Measurements from ENCODE around the gene STAT5A. TPM values are rescaled to one million over a fixed set of nuclear protein-coding genes. Genes with fewer than 3 reads are reported as not detected.
"Not testable (repeated sequence)": the region's sequence is repeated elsewhere in the genome, so short reads cannot be mapped to it uniquely, and the experiment has no call there.

STAT5A gene
- total RNA-seq, 2 experiments from 2014 or later: 141 to 150 TPM

- Histone ChIP-seq H3K9me3 (ENCODE audit: control insufficient read depth in 1 of 2, insufficient read depth in 1 of 2, low read length in 2 of 2) (no peaks in the 10 kb centered on the region), H3K27ac (ENCODE audit: low read depth in 1 of 2, low read length in 2 of 2) (no peak overlapping the region), H3K4me3 (ENCODE audit: low read length) (no peak overlapping the region), H3K27me3 (ENCODE audit: control insufficient read depth in 1 of 2, insufficient read depth in 2 of 2, low read length in 2 of 2) (no peaks in the 10 kb centered on the region), H3K4me1 (ENCODE audit: insufficient read depth, low read length) (peaks cover 39% of the 10 kb centered on the region), H3K36me3 (ENCODE audit: insufficient read depth, low read length) (peaks cover 7% of the 10 kb centered on the region)
- no peak for TF ChIP-seq CTCF (IDR thresholded peaks at IDR 0.05)
- intact Hi-C loops (cut with DNase I, micrococcal nuclease): no loop called here
- DNase-seq (no peak), ATAC-seq (ENCODE audit: poor library complexity) (no peak)
- Mint-ChIP-seq H3K27me3 (no peaks in the 10 kb centered on the region), H3K36me3 (ENCODE audit: low read depth) (peaks cover 6% of the 10 kb centered on the region), H3K4me1 (ENCODE audit: low read depth) (peaks cover 55% of the 10 kb centered on the region), H3K9me3 (no peaks in the 10 kb centered on the region), H3K4me3 (no peak overlapping the region), H3K27ac (peak overlapping the region; percentile 52)
- POLR2A ChIA-PET: interaction anchor here (0.7 kb wide), 1 partner anchor 54 kb away, joined by 3 read pairs; no protein-coding TSS in a partner anchor
- CTCF ChIA-PET: no interaction called here
Observed at GRCh38 chr17:42241871-42242270, 46.4 kb upstream of the STAT5A start.

- peaks cover 7% of the 10 kb centered on the region for H3K36me3 ChIP-seq (ENCODE audit: insufficient read depth, low read length)
- peaks cover 8% of the 10 kb centered on the region for H3K36me3 Mint-ChIP-seq (ENCODE audit: low read depth)
- no peak overlapping the region for H3K4me3 ChIP-seq (ENCODE audit: low read length)
- H3K4me1 ChIP-seq (ENCODE audit: insufficient read depth, low read length): peaks cover 47% of the 10 kb centered on the region
- no peak for DNase-seq
- H3K9me3 ChIP-seq (ENCODE audit: control insufficient read depth in 1 of 2, insufficient read depth in 1 of 2, low read length in 2 of 2): no peaks in the 10 kb centered on the region
- intact Hi-C loops (cut with DNase I, micrococcal nuclease): no loop called here
- no peak overlapping the region for H3K4me3 Mint-ChIP-seq
- peak overlapping the region; percentile 54 for H3K27ac Mint-ChIP-seq
- H3K27me3 Mint-ChIP-seq: no peaks in the 10 kb centered on the region
- H3K4me1 Mint-ChIP-seq (ENCODE audit: low read depth): peaks cover 61% of the 10 kb centered on the region
- H3K27ac ChIP-seq (ENCODE audit: low read depth in 1 of 2, low read length in 2 of 2): no peak overlapping the region
- POLR2A ChIA-PET: interaction anchor here (0.6 kb wide), 1 partner anchor 125 kb away, joined by 3 read pairs; no protein-coding TSS in a partner anchor
- no peaks in the 10 kb centered on the region for H3K27me3 ChIP-seq (ENCODE audit: control insufficient read depth in 1 of 2, insufficient read depth in 2 of 2, low read length in 2 of 2)
- TF ChIP-seq CTCF (IDR thresholded peaks at IDR 0.05): no peak
- no peak for ATAC-seq (ENCODE audit: poor library complexity)
- H3K9me3 Mint-ChIP-seq: no peaks in the 10 kb centered on the region
- CTCF ChIA-PET: interaction anchor here (1.4 to 2.5 kb wide), 2 partner anchors 21 to 69 kb away, joined by 3 to 11 read pairs; no protein-coding TSS in a partner anchor
Observed at GRCh38 chr17:42243493-42243982, 44.8 kb upstream of the STAT5A start.

- H3K4me3 ChIP-seq (ENCODE audit: low read length); ATAC-seq (ENCODE audit: poor library complexity); H3K27me3 Mint-ChIP-seq; H3K27ac ChIP-seq (ENCODE audit: low read depth in 1 of 2, low read length in 2 of 2); H3K9me3 ChIP-seq (ENCODE audit: control insufficient read depth in 1 of 2, insufficient read depth in 1 of 2, low read length in 2 of 2); H3K36me3 ChIP-seq (ENCODE audit: insufficient read depth, low read length); DNase-seq; H3K4me3 Mint-ChIP-seq; intact Hi-C loops (cut with DNase I, micrococcal nuclease); H3K9me3 Mint-ChIP-seq; H3K27me3 ChIP-seq (ENCODE audit: control insufficient read depth in 1 of 2, insufficient read depth in 2 of 2, low read length in 2 of 2): not testable (repeated sequence)
- Mint-ChIP-seq H3K36me3 (ENCODE audit: low read depth) (peaks cover 11% of the 10 kb centered on the region), H3K27ac (peak overlapping the region; percentile 68), H3K4me1 (ENCODE audit: low read depth) (peaks cover 66% of the 10 kb centered on the region)
- POLR2A ChIA-PET: interaction anchor here (0.6 kb wide), 1 partner anchor 124 kb away, joined by 3 read pairs; no protein-coding TSS in a partner anchor
- CTCF ChIA-PET: interaction anchor here (0.7 to 2.5 kb wide), 3 partner anchors 22 to 68 kb away, joined by 3 to 11 read pairs (median 3); no protein-coding TSS in a partner anchor
- H3K4me1 ChIP-seq (ENCODE audit: insufficient read depth, low read length): peaks cover 49% of the 10 kb centered on the region
Observed at GRCh38 chr17:42244116-42244515, 44.2 kb upstream of the STAT5A start.

GRCh38 chr17:42245183-42245582, 43.1 kb upstream of the STAT5A start:
- H3K4me1 ChIP-seq (ENCODE audit: insufficient read depth, low read length): peaks cover 56% of the 10 kb centered on the region
- CTCF ChIA-PET: interaction anchor here (1.3 to 2.5 kb wide), 2 partner anchors 23 to 43 kb away, joined by 3 to 11 read pairs; partner anchors contain the start of gene STAT5A
- POLR2A ChIA-PET: interaction anchor here (0.5 kb wide), 1 partner anchor 214 kb away, joined by 4 read pairs; no protein-coding TSS in a partner anchor
- DNase-seq; H3K27me3 Mint-ChIP-seq; H3K27ac ChIP-seq (ENCODE audit: low read depth in 1 of 2, low read length in 2 of 2); H3K9me3 Mint-ChIP-seq; H3K27me3 ChIP-seq (ENCODE audit: control insufficient read depth in 1 of 2, insufficient read depth in 2 of 2, low read length in 2 of 2); H3K4me3 ChIP-seq (ENCODE audit: low read length); ATAC-seq (ENCODE audit: poor library complexity); H3K36me3 ChIP-seq (ENCODE audit: insufficient read depth, low read length); H3K9me3 ChIP-seq (ENCODE audit: control insufficient read depth in 1 of 2, insufficient read depth in 1 of 2, low read length in 2 of 2); H3K4me3 Mint-ChIP-seq; intact Hi-C loops (cut with DNase I, micrococcal nuclease); H3K27ac Mint-ChIP-seq: not testable (repeated sequence)
- H3K36me3 Mint-ChIP-seq (ENCODE audit: low read depth): peaks cover 11% of the 10 kb centered on the region
- H3K4me1 Mint-ChIP-seq (ENCODE audit: low read depth): peaks cover 63% of the 10 kb centered on the region

Data from CD4-positive, alpha-beta T cell (primary cell).